ENCODE results near the gene SLC22A3. TPM values are rescaled to one million over a fixed set of nuclear protein-coding genes. Genes with fewer than 3 reads are reported as not detected.

Gene SLC22A3
- total and polyA plus RNA-seq, 2 of the 4 experiments (the other 2 are of a cell fraction), result not detected

- H3K4me2 ChIP-seq (ENCODE audit: low read depth, low read length), result no peak overlapping the region
- no peak for TF ChIP-seq ELK1 (IDR thresholded peaks at IDR 0.05; ENCODE audit: borderline replicate concordance, low read depth, low read length)
- TF ChIP-seq FOS (IDR thresholded peaks at IDR 0.05; ENCODE audit: low read depth, low read length), result no peak
- TF ChIP-seq RCOR1 (IDR thresholded peaks at IDR 0.05; ENCODE audit: insufficient replicate concordance, low read length), result no peak
- TF ChIP-seq CHD1 (IDR thresholded peaks at IDR 0.05; ENCODE audit: low read depth, low read length), result no peak
- no peak for TF ChIP-seq USF2 (IDR thresholded peaks at IDR 0.05; ENCODE audit: low read depth, low read length)
- TF ChIP-seq MXI1 (IDR thresholded peaks at IDR 0.05; ENCODE audit: borderline replicate concordance, low read depth, low read length), result no peak
- no peak for TF ChIP-seq BHLHE40 (IDR thresholded peaks at IDR 0.05; ENCODE audit: low read depth, low read length)
- no peak for TF ChIP-seq NFE2L2 (IDR thresholded peaks at IDR 0.05; ENCODE audit: low read depth, low read length)
- no peak for TF ChIP-seq RAD21 (IDR thresholded peaks at IDR 0.05; ENCODE audit: low read length)
- no peak for TF ChIP-seq POLR2A (IDR thresholded peaks at IDR 0.05; ENCODE audit: low read depth, low read length)
- TF ChIP-seq CTCF (conservative IDR thresholded peaks at IDR 0.05; ENCODE audit: low read depth, low read length), result no peak
- no peak for TF ChIP-seq MAZ (IDR thresholded peaks at IDR 0.05; ENCODE audit: borderline replicate concordance, low read depth, low read length)
- H3K4me1 ChIP-seq (ENCODE audit: control insufficient read depth, insufficient read depth, low read length), result no peaks in the 10 kb centered on the region
- H3K23ac ChIP-seq (ENCODE audit: low read depth, low read length), result no peak overlapping the region
- ChIA-PET CTCF (no interaction called here), POLR2A (ENCODE audit: unreplicated experiment) (no interaction called here)
- H2AFZ ChIP-seq (replicated peaks; ENCODE audit: low read length, poor library complexity), result no peak overlapping the region
- H3K56ac ChIP-seq (ENCODE audit: extremely low read depth, insufficient read depth, low read length), result no peak overlapping the region
- H3K9ac ChIP-seq (ENCODE audit: low read depth, low read length), result no peak overlapping the region
- H2BK5ac ChIP-seq (ENCODE audit: low read depth, low read length, poor library complexity, severe bottlenecking), result no peak overlapping the region
- no peak overlapping the region for H3K4me3 ChIP-seq (ENCODE audit: insufficient read depth, low read depth, low read length)
- no peak overlapping the region for H3K4ac ChIP-seq (ENCODE audit: low read depth, low read length)
- no peak overlapping the region for H2BK15ac ChIP-seq (ENCODE audit: low read depth, low read length)
- in situ Hi-C loops (cut with MboI; ENCODE audit: low sequenced_read_pairs), result no loop called here
- no peak overlapping the region for H2BK120ac ChIP-seq (ENCODE audit: low read depth, low read length)
- no peak overlapping the region for H4K8ac ChIP-seq (ENCODE audit: low read depth in 2 of 2, low read length in 2 of 2)
- H3K18ac ChIP-seq (ENCODE audit: low read depth, low read length), result no peak overlapping the region
- no peaks in the 10 kb centered on the region for H3K79me1 ChIP-seq (ENCODE audit: low read depth in 1 of 2, low read length in 2 of 2)
- H3K9me3 ChIP-seq (ENCODE audit: control insufficient read depth, insufficient read depth, low read length), result 0 out of 2 replicates have a peak, but pooled peaks cover 2% of the 10 kb centered on the region
- no peak overlapping the region for H2BK20ac ChIP-seq (ENCODE audit: low read depth, low read length)
- no peak overlapping the region for H4K5ac ChIP-seq (ENCODE audit: low read depth, low read length)
- DNase-seq (no peak), ATAC-seq (ENCODE audit: low read depth) (no peak)
- no peak overlapping the region for H4K91ac ChIP-seq (ENCODE audit: insufficient read depth, low read depth, low read length)
- H3K9me1 ChIP-seq (ENCODE audit: insufficient read depth, low read length), result no peaks in the 10 kb centered on the region
- no peak overlapping the region for H3K14ac ChIP-seq (replicated peaks; ENCODE audit: low read depth, low read length)
- 0% methylated on average over 1 of the region's 3 CpGs; no CpG with 5 or more reads in 1 of the 2 experiments for WGBS, 2 experiments (ENCODE audit: extremely low coverage in 2 of 2, insufficient read length in 1 of 2)
- H3K27ac ChIP-seq (ENCODE audit: insufficient read depth, low read length), result no peak overlapping the region
- intact Hi-C loops (cut with micrococcal nuclease), result no loop called here
- H2AK9ac ChIP-seq (replicated peaks; ENCODE audit: low read depth, low read length, poor library complexity), result no peak overlapping the region
- no peak overlapping the region for H2AK5ac ChIP-seq (ENCODE audit: low read depth, low read length)
- no peaks in the 10 kb centered on the region for H3K27me3 ChIP-seq (ENCODE audit: control insufficient read depth, insufficient read depth, low read length)
- no TSS peak for BruUV-seq (replicated peaks)
- dilution Hi-C loops (cut with HindIII; ENCODE audit: low sequenced_read_pairs, unreplicated experiment), result no loop called here
- H4K20me1 ChIP-seq (ENCODE audit: insufficient read depth, low read length), result no peaks in the 10 kb centered on the region
- H3K36me3 ChIP-seq (ENCODE audit: control insufficient read depth, insufficient read depth, low read length), result no peaks in the 10 kb centered on the region
Measured at GRCh38 chr6:160337991-160338390, 10.2 kb upstream of the SLC22A3 start.
